GM10266 (cell line): ENCODE measurements around the gene BMPR1B.

Experiments used
- DNase-seq: peaks from one replicate; pipeline ENCODE4 v3.0.0; 2012; ENCODE audit errors: extremely low spot score
- TF ChIP-seq, protein P1 (sequence below): IDR thresholded peaks from 2 replicates; pipeline ENCODE4 v1.5.1; 2012; ENCODE audit warnings: mild to moderate bottlenecking, low read depth; ENCODE audit not compliant: control insufficient read depth, insufficient read depth; ENCODE audit errors: missing control alignments

Gene BMPR1B

DNA sequence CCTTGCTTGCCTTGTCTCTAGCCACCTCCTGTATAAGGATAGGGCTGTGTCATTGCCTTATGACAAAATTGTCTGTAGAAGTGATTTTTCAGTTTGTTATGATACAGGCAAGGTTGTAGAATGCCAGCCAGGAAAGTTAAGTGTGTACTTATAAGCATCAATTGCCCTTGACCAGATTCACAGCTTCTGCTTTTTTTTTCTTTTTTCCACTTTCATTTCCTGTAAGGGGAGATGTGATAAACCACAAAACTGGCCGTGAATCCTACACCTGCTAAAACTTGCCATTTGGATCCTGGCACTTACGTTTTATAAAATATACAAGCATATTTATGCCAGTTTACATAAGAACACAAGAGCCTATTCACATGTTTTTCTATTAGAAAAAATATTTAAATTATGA, 35.0 kb upstream of the BMPR1B start:
- TF ChIP-seq, protein P1, sequence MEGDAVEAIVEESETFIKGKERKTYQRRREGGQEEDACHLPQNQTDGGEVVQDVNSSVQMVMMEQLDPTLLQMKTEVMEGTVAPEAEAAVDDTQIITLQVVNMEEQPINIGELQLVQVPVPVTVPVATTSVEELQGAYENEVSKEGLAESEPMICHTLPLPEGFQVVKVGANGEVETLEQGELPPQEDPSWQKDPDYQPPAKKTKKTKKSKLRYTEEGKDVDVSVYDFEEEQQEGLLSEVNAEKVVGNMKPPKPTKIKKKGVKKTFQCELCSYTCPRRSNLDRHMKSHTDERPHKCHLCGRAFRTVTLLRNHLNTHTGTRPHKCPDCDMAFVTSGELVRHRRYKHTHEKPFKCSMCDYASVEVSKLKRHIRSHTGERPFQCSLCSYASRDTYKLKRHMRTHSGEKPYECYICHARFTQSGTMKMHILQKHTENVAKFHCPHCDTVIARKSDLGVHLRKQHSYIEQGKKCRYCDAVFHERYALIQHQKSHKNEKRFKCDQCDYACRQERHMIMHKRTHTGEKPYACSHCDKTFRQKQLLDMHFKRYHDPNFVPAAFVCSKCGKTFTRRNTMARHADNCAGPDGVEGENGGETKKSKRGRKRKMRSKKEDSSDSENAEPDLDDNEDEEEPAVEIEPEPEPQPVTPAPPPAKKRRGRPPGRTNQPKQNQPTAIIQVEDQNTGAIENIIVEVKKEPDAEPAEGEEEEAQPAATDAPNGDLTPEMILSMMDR = no peak
- no peak for DNase-seq

DNA sequence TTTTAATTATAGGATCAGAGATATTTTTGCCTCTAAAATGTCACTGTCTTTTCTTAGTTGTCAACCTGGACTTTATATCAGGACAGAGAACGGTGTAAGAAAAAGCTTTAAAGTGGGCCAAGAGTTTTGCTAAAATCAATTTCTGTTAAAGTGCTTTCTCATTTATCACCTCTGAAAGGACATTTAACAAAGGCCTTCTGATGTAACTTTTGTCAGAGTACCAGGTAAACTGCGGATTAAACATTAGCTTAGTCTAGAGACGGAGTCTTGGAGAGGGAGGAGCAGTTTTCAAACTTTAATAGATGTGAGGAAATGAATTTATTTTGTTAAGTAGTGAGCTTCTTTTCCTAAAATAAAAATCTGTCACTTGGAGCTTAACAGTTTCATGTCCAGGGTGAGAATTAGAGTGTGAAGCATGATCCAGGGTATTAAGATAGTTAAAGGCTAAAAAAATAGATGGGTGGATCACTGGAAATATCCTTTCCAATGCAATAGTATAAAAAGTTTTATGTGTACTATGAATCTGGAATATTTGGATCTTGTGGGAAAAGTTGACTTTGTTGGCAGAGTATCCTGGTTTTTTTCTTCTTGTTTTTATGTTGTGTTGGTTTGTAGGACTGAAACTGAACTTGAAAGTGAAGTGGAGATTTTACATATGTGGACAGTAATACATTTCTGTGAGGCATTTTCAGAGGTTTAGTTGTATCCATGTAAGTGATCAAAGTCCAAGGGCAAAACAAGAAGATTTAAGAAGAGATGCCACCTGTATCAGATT, 33.6 kb upstream of the BMPR1B start:
- TF ChIP-seq, protein P1 = no peak
- DNase-seq = no peak

DNA sequence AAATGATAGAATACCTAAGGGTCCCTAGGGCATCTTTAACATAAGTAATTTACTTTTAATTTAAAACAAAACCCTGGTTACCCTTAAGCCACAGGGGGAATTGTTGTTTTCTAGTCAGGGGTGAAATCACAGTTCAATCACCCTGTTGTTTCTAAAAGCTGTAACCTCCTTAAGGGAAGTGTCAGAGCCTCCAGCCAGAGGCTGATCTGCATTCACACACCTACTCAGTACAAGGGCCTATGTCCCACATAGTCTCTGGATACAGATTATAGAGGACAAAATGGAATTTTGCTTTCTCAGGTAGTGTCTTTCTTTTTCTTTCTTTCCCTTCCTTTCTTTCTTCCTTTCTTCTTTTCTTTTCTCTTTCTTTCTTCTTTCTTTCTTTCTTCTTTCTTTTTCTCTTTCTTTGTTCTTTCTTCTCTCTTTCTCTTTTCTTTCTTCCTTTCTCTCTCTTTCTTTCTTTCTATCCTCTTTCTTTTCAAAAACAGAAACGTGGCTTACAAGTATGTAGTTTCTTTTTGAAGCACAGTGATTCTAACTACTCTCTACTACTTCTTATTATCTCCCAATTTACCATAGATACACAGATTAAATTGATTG, 31.1 kb upstream of the BMPR1B start:
- TF ChIP-seq, protein P1 = no peak
- DNase-seq = no peak

DNA sequence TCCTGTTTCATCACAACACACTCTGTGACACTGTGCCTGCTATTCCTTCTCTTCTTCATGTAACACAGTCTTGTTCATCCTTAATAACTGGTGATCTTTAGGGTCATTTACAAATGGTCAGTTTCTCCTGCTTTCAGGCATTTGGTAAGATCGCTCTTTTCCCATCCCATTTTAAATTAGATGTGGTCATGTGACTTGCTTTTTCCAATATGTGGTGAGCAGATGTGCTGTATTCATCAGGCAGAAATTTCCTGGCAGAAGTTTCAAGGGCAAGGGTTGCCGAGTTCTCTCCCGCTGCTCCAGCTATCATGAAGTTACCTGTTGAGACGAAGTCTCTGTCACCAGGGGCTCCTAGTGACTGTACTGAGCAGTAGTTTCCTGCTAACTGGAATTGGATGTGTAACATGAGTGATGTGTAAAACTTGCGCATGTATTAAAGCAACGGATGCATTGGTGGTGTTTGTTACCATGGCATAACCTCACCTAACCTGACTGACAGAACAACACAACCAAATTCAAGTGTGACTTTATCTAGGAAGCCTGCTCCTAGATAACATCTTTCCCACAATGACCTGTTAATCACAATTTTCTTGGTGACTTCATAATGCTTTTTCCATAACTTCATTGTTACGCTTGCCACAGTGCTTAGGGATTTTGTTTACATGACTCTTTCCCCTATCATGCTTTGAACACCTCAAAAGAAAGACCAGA, 29.5 kb upstream of the BMPR1B start:
- DNase-seq = no peak
- TF ChIP-seq, protein P1 = no peak

DNA sequence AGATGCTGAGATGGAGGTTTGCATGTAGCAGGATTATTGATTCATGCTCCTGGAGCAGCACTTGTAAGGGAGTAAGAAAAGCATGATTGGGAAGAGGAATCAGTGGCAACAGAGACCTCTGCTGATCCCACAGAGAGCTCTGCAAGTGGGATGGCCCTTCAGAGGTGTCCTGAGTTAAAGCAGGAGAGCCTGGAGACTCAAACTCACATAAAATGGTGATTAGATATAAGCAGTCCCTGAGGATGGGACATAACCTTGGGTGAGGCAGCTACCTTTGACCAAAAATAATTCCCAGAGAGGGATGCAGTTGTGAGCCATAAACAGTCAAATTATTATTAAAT, 25.4 kb upstream of the BMPR1B start:
- TF ChIP-seq, protein P1 = no peak

DNA sequence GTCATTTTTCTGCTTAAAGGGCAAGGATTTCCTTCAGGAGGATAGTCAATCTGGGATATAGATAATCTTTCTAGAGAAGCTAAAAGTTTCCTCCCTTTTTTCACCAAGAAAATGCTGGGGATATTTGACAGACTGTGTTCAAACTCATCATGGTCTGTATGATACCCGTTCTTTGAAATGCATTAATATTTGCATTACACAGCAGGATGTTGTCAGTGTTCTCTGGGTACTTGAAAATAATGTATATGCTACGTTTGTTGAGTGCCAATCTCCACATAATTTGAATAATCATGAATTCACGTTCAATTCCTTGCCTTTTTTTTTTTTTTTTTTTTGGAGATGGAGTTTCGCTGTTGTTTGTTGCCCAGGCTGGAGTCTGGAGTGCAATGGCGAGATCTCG, 18.0 kb upstream of the BMPR1B start:
- DNase-seq = no peak
- TF ChIP-seq, protein P1 = no peak

More for the DNA sequence above, 25.4 kb upstream of the BMPR1B start:
- no peak for DNase-seq

DNA sequence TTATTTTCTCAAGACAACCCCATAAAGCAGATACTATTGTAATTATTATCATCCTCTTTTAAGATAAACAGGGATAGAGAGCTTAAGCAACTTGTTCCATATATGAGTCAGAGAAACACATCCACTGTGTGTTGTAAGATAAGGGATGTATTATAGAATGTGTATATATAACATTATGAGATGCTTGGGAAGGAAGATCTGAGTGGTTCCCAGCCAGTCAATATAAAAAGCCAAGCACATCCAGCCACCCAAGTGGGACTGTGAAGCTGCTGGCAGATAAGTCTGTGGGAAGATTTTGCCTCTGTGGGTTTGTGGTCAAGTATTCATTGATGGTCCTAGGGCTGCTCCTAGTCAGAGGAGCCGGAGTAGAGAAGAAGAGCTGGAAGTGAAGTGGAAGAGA, 16.5 kb upstream of the BMPR1B start:
- no peak for DNase-seq
- TF ChIP-seq, protein P1 = no peak
